IMR-90 (cell line): ENCODE data around the gene HCK. TPM values are rescaled to one million over a fixed set of nuclear protein-coding genes. Genes with fewer than 3 reads are reported as not detected.

ENCODE experiments used
- ATAC-seq: fragments of 200-7000 bp; cut with Tn5 transposase; 2 replicates; pipeline ENCODE4 v1.9.1; 2020; ENCODE audit warnings: low read depth, mild to moderate bottlenecking, moderate library complexity
- BruUV-seq: library from RNA; stranded (reverse); fragments of 400-500 nt; replicated peaks from 2 replicates; lab custom pipeline; 2021; lab: Mats Ljungman, UMichigan
- CTCF ChIA-PET: fragments of 300-600 bp; formaldehyde crosslinking; extraction: SDS; loops from one replicate; lab custom pipeline; 2021; ENCODE audit warnings: antibody characterized with exemption; lab: Yijun Ruan, JAX
- POLR2A ChIA-PET: fragments of 300-600 bp; sonication (Branson Sonifier 250); formaldehyde crosslinking; loops from one replicate; lab custom pipeline; 2022; ENCODE audit warnings: antibody characterized with exemption; ENCODE audit not compliant: unreplicated experiment; lab: Charles Lee
- DNase-seq: peaks from one replicate; pipeline ENCODE4 v3.0.0; 2013
- H2AFZ ChIP-seq: replicated peaks from 2 replicates; pipeline ENCODE3; 2013; ENCODE audit warnings: low read length, mild to moderate bottlenecking; ENCODE audit not compliant: poor library complexity
- H2AK5ac ChIP-seq: 2 replicates; pipeline ENCODE4 v1.6.1; 2013; ENCODE audit warnings: low read depth, low read length, inconsistent platforms
- H2AK9ac ChIP-seq: replicated peaks from 2 replicates; pipeline ENCODE3; 2013; ENCODE audit warnings: mild to moderate bottlenecking, low read depth, low read length, moderate library complexity; ENCODE audit not compliant: poor library complexity
- H2BK120ac ChIP-seq: 2 replicates; pipeline ENCODE4 v1.6.1; 2013; ENCODE audit warnings: low read depth, low read length, inconsistent platforms
- H2BK15ac ChIP-seq: 3 replicates; pipeline ENCODE4 v1.6.1; 2013; ENCODE audit warnings: low read depth, low read length, inconsistent platforms
- H2BK20ac ChIP-seq: 2 replicates; pipeline ENCODE4 v1.6.1; 2013; ENCODE audit warnings: low read depth, mild to moderate bottlenecking, inconsistent platforms, low read length, moderate library complexity
- H2BK5ac ChIP-seq: 2 replicates; pipeline ENCODE4 v1.6.1; 2013; ENCODE audit warnings: mild to moderate bottlenecking, low read depth, low read length, inconsistent platforms; ENCODE audit not compliant: poor library complexity, severe bottlenecking
- H3K14ac ChIP-seq: replicated peaks from 2 replicates; pipeline ENCODE4 v1.6.1; 2013; ENCODE audit warnings: low read depth, low read length, inconsistent platforms
- H3K18ac ChIP-seq: 2 replicates; pipeline ENCODE4 v1.6.1; 2013; ENCODE audit warnings: low read depth, low read length, control low read depth
- H3K23ac ChIP-seq: 2 replicates; pipeline ENCODE4 v1.6.1; 2013; ENCODE audit warnings: low read depth, low read length, inconsistent platforms
- H3K27ac ChIP-seq: 2 replicates; pipeline ENCODE4 v1.5.1; 2013; ENCODE audit warnings: mild to moderate bottlenecking, control low read depth, low read length; ENCODE audit not compliant: insufficient read depth
- H3K27me3 ChIP-seq: 2 replicates; pipeline ENCODE4 v1.6.1; 2013; ENCODE audit warnings: low read length; ENCODE audit not compliant: control insufficient read depth, insufficient read depth
- H3K36me3 ChIP-seq: 2 replicates; pipeline ENCODE4 v1.6.1; 2013; ENCODE audit warnings: low read length, mixed read lengths; ENCODE audit not compliant: control insufficient read depth, insufficient read depth
- H3K4ac ChIP-seq: 2 replicates; pipeline ENCODE4 v1.6.1; 2013; ENCODE audit warnings: low read depth, low read length, inconsistent platforms
- H3K4me1 ChIP-seq: 2 replicates; pipeline ENCODE4 v1.6.1; 2013; ENCODE audit warnings: low read length, mixed read lengths; ENCODE audit not compliant: control insufficient read depth, insufficient read depth
- H3K4me2 ChIP-seq: 2 replicates; pipeline ENCODE4 v1.6.1; 2013; ENCODE audit warnings: low read depth, mild to moderate bottlenecking, control low read depth, low read length, moderate library complexity
- H3K4me3 ChIP-seq: 2 replicates; pipeline ENCODE4 v1.5.1; 2013; ENCODE audit warnings: low read depth, mild to moderate bottlenecking, control low read depth, low read length, moderate library complexity; ENCODE audit not compliant: insufficient read depth
- H3K56ac ChIP-seq: 2 replicates; pipeline ENCODE4 v1.6.1; 2013; ENCODE audit warnings: low read length, inconsistent platforms; ENCODE audit not compliant: insufficient read depth; ENCODE audit errors: extremely low read depth
- H3K79me1 ChIP-seq, 2 experiments: 2 replicates each; pipeline ENCODE4 v1.6.1; 2013; ENCODE audit warnings: low read length in 2 of 2, inconsistent platforms in 1 of 2, low read depth in 1 of 2
- H3K9ac ChIP-seq: 2 replicates; pipeline ENCODE4 v1.6.1; 2013; ENCODE audit warnings: low read depth, low read length, control low read depth
- H3K9me1 ChIP-seq: 2 replicates; pipeline ENCODE4 v1.6.1; 2013; ENCODE audit warnings: low read length, inconsistent platforms; ENCODE audit not compliant: insufficient read depth
- H3K9me3 ChIP-seq: 2 replicates; pipeline ENCODE4 v1.6.1; 2013; ENCODE audit warnings: low read length; ENCODE audit not compliant: control insufficient read depth, insufficient read depth
- H4K20me1 ChIP-seq: 2 replicates; pipeline ENCODE4 v1.6.1; 2013; ENCODE audit warnings: low read length, inconsistent platforms; ENCODE audit not compliant: insufficient read depth
- H4K5ac ChIP-seq: 2 replicates; pipeline ENCODE4 v1.6.1; 2013; ENCODE audit warnings: mild to moderate bottlenecking, low read depth, low read length, control low read depth
- H4K8ac ChIP-seq, 2 experiments: 2 replicates each; pipeline ENCODE4 v1.6.1; 2013; ENCODE audit warnings: low read depth in 2 of 2, low read length in 2 of 2, control low read depth in 1 of 2, inconsistent platforms in 1 of 2
- H4K91ac ChIP-seq: 2 replicates; pipeline ENCODE4 v1.6.1; 2013; ENCODE audit warnings: low read depth, low read length, inconsistent platforms; ENCODE audit not compliant: insufficient read depth
- WGBS, 2 experiments: methylation state at CpG; one replicate each; pipeline versions ENCODE4 v1.1.5 to v1.1.7; 2013; ENCODE audit warnings: missing lambda C conversion rate in 2 of 2; ENCODE audit not compliant: insufficient read length in 1 of 2; ENCODE audit errors: extremely low coverage in 2 of 2; 5-methylcytosine and 5-hydroxymethylcytosine counted together
- dilution Hi-C: fragments of 300-500 bp; cut with HindIII; formaldehyde crosslinking; loops from one replicate; pipeline ENCODE4 v1.14.3; 2018; ENCODE audit warnings: low sequenced_read_pairs; ENCODE audit not compliant: unreplicated experiment
- in situ Hi-C: fragments of 300-500 bp; cut with MboI; formaldehyde crosslinking; loops from 3 replicates; pipeline ENCODE4 v1.14.3; 2019; ENCODE audit warnings: low sequenced_read_pairs, inconsistent platforms, mixed read lengths
- intact Hi-C: fragments of 100-400 bp; cut with micrococcal nuclease; formaldehyde crosslinking; loops from 2 replicates; pipeline ENCODE4 v1.10.0; 2022
- polyA plus RNA-seq, 3 experiments: library from polyadenylated mRNA; depleted of rRNA; stranded (reverse); fragments of >200 nt; gene quantifications; 2 replicates each; pipeline ENCODE4 v1.2.3, GENCODE V29; 2012; ENCODE audit warnings: low replicate concordance in 1 of 3
- total RNA-seq: library from RNA; depleted of rRNA; stranded (reverse); fragments of >200 nt; gene quantifications from 2 replicates; pipeline ENCODE4 v1.2.3, GENCODE V29; 2012
- TF ChIP-seq, protein P1 (sequence below): fragments of 150-350 bp; IDR thresholded peaks from 2 replicates; pipeline ENCODE4 v1.6.1; 2016; ENCODE audit warnings: low read depth, mild to moderate bottlenecking, low read length, moderate library complexity, borderline replicate concordance

The HCK gene
- total and polyA plus RNA-seq, 2 of the 4 experiments (the other 2 are of a cell fraction) = not detected

DNA sequence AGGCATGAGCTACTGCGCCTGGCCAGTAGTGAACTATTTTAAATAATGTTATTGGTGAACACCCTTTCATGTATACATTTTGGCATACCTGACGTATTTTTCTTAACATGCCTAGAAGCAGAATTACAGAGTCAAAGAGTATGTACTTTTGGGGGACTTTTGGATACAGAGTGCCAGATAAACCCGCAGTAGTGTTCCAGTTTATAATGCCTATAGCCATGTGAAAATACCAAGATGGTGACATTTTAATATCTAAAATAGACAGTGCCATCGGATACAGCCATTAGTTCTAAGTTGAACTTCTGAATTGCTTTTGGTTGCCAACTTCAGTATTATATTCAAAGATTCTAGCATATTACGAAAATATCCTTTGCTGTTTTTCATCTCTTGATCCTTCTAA lies 77.8 kb downstream of the HCK start:
- Histone ChIP-seq H3K56ac (no peak overlapping the region), H3K23ac (no peak overlapping the region), H4K91ac (no peak overlapping the region), H4K5ac (no peak overlapping the region), H2AFZ (no peak overlapping the region), H3K27me3 (no peaks in the 10 kb centered on the region), H3K18ac (no peak overlapping the region), H3K4me2 (no peak overlapping the region), H2AK5ac (no peak overlapping the region), H4K20me1 (peaks cover 82% of the 10 kb centered on the region), H2BK120ac (no peak overlapping the region), H2BK5ac (no peak overlapping the region), H3K27ac (no peak overlapping the region), H3K4me1 (no peaks in the 10 kb centered on the region), H3K4me3 (no peak overlapping the region), H2AK9ac (no peak overlapping the region), H4K8ac (no peak overlapping the region), H3K79me1 (peaks cover 54 to 85% of the 10 kb centered on the region in 2 experiments), H3K4ac (no peak overlapping the region), H3K9me1 (peaks cover 20% of the 10 kb centered on the region), H3K9ac (no peak overlapping the region), H2BK20ac (no peak overlapping the region), H3K9me3 (no peaks in the 10 kb centered on the region), H2BK15ac (no peak overlapping the region), H3K14ac (no peak overlapping the region), H3K36me3 (peaks cover 6% of the 10 kb centered on the region)
- no TSS peak for BruUV-seq
- dilution Hi-C loops = no loop called here
- ChIA-PET CTCF (no interaction called here), POLR2A (no interaction called here)
- no CpG with 5 or more reads among the region's 5 CpGs for WGBS, 2 experiments
- no peak for DNase-seq
- TF ChIP-seq, protein P1, sequence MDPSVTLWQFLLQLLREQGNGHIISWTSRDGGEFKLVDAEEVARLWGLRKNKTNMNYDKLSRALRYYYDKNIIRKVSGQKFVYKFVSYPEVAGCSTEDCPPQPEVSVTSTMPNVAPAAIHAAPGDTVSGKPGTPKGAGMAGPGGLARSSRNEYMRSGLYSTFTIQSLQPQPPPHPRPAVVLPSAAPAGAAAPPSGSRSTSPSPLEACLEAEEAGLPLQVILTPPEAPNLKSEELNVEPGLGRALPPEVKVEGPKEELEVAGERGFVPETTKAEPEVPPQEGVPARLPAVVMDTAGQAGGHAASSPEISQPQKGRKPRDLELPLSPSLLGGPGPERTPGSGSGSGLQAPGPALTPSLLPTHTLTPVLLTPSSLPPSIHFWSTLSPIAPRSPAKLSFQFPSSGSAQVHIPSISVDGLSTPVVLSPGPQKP = no peak
- no peak for ATAC-seq
- in situ Hi-C loops = no loop called here
- intact Hi-C loops = no loop called here
